ENCODE data around the gene C4A.
"Not testable (repeated sequence)": the region's sequence is repeated elsewhere in the genome, so short reads cannot be mapped to it uniquely, and the experiment has no call there.

Gene C4A

DNA sequence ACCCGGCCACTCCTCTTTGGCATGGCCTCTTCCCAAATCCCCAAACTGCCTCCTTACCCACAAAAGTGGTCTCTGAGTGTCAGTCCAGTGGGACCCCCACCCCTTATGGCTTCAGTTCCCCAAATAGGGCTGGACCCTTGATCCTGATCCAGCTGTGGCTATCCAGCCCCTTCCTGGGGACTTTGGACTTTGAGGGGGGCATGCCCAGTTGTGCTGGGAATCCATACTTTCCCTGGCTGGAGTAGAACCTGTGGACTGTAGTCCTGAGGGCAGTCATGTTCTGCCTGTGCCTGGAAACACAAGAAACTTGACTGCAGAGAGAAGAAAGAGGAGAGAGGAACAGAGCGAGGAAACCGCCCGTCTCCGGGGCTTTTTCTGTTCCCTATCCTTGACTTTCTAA is 55.3 kb downstream of the C4A start:
- not testable (repeated sequence) for DNase-seq

DNA sequence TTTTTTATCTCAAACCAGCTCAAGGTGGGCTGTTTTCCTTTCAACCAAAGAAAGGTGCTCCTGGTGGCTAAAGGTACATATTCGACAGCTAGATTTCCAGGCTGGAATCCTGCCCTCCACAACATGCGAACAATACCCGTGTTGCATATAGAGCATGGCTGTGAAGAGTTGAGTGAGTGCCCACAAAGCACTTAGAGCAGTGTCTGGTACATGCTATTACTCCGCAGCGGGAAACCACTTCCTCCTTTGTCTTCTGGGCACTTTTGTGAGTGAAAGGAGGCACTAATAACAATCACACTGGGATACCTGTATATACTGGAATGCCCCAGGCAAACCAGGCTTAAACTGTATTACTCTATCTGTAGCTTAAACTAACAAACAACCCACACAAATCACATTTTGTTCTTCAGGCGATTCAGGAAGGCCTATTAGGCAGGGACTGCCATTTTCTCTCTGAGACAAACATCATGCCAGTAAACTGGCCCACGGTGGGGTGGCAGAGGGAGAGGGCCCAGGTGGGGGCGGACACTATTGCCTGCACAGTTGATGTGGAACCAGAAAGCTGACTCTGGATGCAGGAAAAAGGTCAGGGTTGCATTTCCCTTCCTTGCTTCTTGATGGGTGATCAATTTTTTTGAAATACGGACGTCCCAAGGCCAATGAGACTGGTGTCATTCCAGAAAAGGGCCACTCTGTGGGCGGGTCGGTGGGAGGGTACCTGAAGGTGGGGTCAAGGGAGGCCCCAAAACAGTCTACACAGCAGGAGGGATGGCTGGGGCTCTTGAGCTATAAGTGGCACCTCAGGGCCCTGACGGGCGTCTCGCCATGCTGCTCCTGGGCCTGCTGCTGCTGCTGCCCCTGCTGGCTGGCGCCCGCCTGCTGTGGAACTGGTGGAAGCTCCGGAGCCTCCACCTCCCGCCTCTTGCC is 56.0 kb downstream of the C4A start, which contains the start of gene CYP21A2:
CYP21A2 (plus strand) TSS at position 818 of the 927 bp plus-strand sequence; CDS start at position 826, 8 bp downstream.
- DNase-seq = not testable (repeated sequence)

DNA sequence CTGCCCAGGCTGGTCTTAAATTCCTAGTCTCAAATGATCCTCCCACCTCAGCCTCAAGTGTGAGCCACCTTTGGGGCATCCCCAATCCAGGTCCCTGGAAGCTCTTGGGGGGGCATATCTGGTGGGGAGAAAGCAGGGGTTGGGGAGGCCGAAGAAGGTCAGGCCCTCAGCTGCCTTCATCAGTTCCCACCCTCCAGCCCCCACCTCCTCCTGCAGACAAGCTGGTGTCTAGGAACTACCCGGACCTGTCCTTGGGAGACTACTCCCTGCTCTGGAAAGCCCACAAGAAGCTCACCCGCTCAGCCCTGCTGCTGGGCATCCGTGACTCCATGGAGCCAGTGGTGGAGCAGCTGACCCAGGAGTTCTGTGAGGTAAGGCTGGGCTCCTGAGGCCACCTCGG is 57.0 kb downstream of the C4A start:
- DNase-seq = not testable (repeated sequence)

DNA sequence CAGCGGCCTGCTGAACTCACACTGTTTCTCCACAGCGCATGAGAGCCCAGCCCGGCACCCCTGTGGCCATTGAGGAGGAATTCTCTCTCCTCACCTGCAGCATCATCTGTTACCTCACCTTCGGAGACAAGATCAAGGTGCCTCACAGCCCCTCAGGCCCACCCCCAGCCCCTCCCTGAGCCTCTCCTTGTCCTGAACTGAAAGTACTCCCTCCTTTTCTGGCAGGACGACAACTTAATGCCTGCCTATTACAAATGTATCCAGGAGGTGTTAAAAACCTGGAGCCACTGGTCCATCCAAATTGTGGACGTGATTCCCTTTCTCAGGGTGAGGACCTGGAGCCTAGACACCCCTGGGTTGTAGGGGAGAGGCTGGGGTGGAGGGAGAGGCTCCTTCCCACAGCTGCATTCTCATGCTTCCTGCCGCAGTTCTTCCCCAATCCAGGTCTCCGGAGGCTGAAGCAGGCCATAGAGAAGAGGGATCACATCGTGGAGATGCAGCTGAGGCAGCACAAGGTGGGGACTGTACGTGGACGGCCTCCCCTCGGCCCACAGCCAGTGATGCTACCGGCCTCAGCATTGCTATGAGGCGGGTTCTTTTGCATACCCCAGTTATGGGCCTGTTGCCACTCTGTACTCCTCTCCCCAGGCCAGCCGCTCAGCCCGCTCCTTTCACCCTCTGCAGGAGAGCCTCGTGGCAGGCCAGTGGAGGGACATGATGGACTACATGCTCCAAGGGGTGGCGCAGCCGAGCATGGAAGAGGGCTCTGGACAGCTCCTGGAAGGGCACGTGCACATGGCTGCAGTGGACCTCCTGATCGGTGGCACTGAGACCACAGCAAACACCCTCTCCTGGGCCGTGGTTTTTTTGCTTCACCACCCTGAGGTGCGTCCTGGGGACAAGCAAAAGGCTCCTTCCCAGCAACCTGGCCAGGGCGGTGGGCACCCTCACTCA is 57.7 kb downstream of the C4A start:
- not testable (repeated sequence) for DNase-seq

DNA sequence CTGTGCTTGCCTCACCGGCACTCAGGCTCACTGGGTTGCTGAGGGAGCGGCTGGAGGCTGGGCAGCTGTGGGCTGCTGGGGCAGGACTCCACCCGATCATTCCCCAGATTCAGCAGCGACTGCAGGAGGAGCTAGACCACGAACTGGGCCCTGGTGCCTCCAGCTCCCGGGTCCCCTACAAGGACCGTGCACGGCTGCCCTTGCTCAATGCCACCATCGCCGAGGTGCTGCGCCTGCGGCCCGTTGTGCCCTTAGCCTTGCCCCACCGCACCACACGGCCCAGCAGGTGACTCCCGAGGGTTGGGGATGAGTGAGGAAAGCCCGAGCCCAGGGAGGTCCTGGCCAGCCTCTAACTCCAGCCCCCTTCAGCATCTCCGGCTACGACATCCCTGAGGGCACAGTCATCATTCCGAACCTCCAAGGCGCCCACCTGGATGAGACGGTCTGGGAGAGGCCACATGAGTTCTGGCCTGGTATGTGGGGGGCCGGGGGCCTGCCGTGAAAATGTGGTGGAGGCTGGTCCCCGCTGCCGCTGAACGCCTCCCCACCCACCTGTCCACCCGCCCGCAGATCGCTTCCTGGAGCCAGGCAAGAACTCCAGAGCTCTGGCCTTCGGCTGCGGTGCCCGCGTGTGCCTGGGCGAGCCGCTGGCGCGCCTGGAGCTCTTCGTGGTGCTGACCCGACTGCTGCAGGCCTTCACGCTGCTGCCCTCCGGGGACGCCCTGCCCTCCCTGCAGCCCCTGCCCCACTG is 58.6 kb downstream of the C4A start:
- DNase-seq = not testable (repeated sequence)

DNA sequence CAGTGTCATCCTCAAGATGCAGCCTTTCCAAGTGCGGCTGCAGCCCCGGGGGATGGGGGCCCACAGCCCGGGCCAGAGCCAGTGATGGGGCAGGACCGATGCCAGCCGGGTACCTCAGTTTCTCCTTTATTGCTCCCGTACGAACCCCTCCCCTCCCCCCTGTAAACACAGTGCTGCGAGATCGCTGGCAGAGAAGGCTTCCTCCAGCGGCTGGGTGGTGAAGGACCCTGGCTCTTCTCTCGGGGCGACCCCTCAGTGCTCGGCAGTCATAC is 59.1 kb downstream of the C4A start:
- DNase-seq = not testable (repeated sequence)

DNA sequence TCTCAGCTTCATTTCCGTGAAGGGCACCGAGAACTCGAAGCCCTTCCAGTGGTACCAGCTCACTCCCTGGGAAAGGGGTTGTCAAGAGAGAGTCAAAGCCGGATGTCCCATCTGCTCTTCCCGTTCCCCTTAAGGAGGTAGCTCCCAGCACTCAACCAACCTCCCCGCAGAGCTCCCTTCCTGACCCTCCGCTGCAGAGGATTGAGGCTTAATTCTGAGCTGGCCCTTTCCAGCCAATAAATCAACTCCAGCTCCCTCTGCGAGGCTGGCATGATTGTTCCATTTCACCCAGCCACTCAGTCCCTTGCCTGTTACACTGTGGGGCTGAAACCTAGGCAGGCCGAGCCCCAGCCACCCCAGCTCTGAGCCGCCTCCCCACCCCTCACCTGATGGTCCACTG is 59.5 kb downstream of the C4A start:
- DNase-seq = not testable (repeated sequence)

DNA sequence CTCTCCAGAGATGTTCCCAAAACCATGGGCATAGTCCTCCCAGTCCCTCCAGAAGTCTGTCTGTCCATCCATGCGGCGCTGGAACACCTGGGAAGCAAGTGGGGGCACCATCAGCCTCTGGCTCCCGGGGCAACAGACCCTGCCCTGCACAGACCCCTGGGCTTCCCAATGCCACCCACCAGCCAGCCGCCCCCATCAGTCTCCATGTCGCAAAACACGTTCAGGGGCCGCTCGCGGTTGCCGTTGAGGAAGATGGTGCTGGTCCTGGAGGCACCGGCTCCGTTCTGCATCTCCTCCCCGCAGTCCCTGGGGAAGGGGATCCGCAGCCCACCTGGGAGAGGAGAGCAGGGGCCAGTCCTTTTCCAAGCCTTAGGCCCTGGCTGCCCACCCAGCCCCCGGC is 60.4 kb downstream of the C4A start:
- DNase-seq = not testable (repeated sequence)

DNA sequence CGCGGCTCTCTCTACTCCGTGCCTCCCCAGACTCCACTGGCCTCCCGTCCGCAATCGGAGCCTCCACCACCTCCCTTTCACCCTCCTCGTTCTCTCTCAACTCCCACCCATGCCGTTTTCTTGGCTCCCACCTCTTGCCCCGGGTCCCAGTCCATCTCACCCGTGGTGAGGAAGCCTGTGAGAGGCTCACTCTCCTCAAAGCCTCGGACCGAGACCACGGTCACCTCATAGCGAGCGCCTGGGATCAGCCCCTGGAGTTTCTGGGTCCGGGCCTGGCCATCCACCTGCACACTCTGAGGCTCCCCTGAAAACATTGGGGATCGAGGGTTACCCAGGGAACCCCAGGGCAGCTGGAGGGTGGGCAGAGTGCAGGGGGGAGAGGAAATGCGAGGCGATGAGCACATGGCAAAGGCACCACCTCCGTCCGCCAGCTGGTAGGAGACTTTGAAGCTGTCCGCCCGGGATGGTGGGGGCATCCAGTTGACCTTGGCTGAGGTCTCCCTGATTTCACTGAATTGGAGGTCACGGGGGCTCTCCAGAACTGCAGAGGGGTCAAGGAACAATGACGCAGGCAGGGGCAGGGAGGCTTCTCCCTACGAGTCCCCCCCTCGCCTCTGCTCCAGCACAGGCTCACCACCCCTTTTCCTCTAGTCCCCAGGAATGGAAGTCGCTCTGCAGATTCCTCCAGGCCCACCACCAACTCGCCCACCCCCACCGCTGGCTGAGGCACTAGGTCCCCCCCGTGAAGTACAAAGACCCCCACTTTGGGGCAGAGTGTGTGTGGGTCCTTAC is 61.9 kb downstream of the C4A start:
- not testable (repeated sequence) for DNase-seq

DNA sequence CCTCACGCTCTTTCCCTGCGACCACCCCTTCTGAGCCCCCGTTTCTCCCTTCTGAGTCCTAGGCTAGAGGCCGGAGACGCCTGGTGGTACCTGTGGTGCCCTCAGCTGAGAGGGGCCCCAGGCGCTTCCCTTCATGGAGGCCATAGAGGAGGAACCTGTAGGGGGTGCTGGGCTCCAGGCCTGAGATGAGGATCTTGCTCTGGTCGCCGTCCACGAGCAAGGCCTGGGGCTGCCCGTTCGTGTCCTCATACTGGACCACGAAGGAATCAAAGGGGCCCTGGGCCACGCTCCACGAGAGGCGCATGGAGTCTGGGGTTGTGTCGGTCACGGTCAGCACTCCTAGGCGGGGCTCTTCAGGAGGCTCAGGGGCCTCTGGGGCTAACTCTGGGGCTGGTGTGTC is 63.1 kb downstream of the C4A start:
- not testable (repeated sequence) for DNase-seq

DNA sequence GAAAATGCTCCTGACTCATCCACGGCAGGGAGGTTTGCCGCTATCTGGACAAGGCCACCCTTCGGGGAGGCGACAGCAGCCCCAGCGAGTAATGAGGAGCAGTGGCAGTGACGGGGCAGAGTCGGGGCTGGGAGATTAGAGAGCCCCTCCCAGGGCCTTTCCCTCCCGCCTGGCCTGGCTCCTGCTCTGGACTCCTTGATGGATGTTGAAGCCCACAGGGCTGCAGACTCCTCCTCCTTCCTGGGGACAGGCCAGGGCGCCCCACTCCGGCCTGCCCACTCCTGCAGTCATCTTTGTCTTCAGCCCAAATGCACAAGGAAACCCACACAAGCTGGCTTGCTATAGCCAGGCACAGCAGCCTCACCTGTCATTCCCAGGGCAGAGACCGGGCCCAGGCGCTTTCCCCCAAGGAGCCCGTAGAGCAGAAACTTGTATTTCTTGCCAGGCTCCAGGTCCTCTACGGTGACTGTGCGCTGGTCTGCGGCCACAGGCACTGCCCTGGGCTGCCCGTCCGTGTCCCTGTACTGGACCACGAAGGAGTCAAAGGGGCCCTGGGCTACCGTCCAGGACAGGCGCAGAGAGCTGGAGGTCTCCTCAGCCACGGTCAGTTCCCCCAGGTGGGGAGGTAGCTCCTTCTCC is 64.1 kb downstream of the C4A start:
- DNase-seq = no peak

DNA sequence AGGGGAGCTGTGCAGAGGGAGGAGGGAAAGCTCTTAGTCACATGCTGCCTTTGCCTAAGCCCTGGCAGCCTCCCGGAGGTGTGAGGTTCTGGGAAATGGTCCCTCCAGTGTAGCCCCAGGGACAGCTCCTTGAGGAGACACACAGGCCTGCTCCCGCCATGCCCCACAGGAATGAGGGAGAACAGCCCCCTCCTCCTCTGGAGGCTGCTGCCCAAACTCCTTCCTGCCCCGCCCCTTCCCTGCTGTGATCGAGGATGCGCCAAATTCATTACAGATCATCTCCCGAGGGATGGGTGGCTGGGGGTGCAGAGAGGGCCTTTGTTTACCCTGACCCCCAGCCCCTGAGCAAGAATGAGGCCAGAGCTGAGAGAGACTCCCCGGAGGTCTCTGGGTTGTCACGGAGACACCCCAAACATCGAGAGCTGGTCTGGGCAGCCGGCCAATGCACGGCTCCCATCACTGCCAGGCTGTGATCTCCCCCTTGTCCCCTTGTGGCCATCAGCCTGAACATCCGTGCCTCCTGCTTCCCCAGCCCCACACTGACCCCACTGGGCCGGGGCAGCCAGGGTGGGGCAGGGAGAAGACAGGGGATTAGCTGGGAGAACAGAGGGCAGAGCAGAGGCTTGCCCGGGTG is 64.7 kb downstream of the C4A start:
- no peak for DNase-seq

DNA sequence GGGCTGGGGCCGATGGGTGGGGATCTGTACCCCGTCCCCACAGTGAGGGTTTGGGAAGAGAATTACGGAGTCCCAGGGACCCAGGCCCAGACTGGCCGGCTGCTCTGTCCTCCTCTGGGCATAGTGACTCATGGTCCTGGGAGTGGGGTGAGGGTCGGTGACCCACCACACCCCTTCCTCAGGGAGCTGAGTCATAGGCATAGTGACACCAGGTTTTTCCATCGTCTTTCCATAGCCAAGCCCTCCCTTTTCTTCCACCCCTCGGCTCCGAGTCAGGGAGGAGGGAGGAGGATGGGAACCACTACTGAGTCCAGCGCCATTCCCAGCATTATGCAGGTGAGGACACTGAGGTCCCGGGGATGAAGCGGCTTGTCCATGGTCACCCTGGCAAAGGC is 65.2 kb downstream of the C4A start:
- DNase-seq = no peak

DNA sequence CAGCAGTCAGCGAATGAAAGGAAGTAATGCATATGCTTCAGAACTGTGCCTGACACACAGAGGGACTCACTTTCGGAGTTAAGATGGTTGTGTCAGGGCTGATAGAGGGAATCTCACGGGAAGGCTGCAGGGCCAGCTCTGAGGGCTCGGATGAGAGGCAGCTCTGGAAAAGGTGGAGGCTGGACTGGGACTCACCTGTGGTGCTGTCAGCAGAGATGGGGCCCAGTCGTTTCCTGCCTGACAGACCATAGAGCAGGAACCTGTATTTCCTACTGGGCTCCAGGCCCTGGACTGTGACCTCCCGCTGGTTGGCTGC is 65.6 kb downstream of the C4A start:
- DNase-seq = no peak

DNA sequence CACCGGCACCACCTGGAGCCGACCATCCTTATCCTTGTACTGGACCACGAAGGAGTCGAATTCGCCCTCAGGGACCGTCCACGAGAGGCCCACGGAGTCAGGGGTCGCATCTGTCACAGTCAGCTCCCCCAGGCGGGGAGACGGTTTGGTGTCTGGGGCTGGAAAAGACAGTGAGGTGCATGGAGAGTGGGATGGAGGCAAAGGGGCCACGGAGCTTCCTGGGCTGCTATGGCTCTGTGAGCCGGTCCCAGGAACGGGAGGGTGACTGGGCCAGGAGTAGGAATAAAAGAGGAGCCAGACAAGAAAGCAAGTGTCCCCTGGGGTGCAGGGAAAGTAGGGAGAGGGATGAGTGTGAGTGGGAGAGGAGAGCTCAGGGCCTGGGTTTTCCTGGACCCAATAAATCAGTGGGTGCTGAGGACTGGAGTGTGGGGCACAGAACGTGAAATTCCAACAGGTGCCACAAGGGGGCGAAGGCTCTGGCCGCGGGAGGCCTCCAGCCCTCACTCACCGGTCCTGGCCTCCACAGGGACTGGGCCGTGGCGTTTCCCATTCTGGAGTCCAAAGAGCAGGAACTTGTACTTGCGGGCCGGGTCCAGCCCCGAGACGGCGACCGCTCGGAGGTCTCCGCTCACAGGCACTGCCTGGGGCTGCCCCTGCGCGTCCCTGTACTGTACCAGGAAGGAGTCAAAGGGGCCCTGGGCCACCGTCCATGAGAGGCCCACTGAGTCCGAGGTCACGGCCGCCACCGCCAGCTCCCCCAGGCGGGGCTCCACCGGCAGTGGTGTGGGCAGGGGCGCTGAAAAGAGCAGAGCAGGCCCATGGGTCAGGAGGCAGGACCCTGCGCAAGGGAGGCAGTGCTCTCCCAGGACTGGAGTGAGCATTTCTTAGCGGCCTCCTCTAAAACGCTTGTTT is 66.3 kb downstream of the C4A start:
- DNase-seq = peak; percentile 13 to 86

DNA sequence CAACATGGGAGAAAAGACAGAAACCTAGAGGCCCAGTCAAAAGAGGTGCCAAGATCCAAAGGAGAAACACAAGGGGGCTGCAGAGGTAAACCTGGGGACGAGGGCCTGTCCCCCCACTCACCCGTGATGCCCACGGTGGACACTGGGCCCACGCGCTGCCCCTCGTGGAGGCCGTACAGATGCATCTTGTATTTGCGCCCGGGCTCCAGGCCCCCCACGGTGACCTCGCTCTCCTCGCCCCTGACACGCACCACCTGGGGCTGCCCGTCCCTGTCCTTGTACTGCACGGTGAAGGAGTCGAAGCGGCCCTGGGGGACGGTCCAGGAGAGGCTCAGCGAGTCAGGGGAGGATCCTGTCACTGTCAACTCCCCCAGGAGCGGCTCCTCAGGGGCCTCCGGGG is 67.3 kb downstream of the C4A start:
- not testable (repeated sequence) for DNase-seq

DNA sequence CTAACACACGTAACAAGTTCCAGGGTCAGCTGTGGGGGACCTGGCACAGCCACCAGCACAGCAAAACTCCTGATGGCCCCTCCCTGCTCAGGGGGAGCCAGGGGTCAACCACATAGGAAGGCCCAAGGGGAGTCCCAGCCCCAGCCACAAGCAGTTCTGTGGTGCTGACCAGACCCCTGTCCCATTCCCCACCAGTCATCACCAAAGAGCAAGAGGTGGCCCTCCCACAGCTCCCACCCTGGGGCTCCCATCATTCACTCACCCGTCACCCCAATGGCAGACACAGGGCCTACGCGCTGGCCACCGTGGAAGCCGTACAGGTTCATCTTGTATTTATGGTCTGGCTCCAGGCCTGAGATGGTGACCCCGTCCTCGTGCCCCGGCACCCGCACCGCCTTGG is 67.9 kb downstream of the C4A start:
- not testable (repeated sequence) for DNase-seq

DNA sequence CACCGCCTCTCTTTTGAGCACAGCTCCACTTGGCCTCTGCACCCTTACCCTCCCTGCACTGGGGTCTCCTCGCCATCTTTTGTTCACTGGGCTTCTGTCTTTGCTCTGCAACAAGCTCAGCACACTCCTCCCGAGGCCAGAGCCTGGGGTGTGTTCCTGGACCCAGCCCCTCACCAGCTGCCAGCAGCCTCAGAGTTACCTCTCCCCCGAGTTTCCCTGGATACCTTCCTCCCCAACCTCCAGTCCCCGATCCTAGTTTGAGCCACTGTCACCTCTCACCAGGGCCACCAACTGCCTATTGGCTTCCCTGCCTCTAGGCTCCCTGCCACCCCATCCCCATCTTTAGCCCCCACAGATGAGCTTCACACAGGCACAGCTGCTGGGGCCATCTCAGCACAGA is 68.7 kb downstream of the C4A start:
- no peak for DNase-seq

Measured in inflammatory macrophage treated with lipopolysaccharide for 1 hour (primary cell).